Liver (tissue), 9 donors: Measurements from ENCODE around the gene ETNK1. TPM values are rescaled to one million over a fixed set of nuclear protein-coding genes. Genes with fewer than 3 reads are reported as not detected.

Experiments
- DNase-seq: peaks from one replicate; pipeline ENCODE4 v3.0.0-alpha.2; 2017; ENCODE audit warnings: low spot score
- H3K27ac ChIP-seq, 2 donors: one replicate each; pipeline ENCODE4 v1.7.0; 2013; ENCODE audit warnings: inconsistent platforms in 2 of 2, low read length in 2 of 2, control low read depth in 1 of 2, low read depth in 1 of 2, mild to moderate bottlenecking in 1 of 2
- H3K27me3 ChIP-seq, 4 donors: one replicate each; pipeline versions ENCODE4 v1.6.1 to v1.7.0; 2013; ENCODE audit warnings: low read length in 3 of 4, inconsistent platforms in 1 of 4, mild to moderate bottlenecking in 1 of 4, moderate library complexity in 1 of 4; ENCODE audit not compliant: control insufficient read depth in 4 of 4, insufficient read depth in 4 of 4
- H3K36me3 ChIP-seq, 4 donors: one replicate each; pipeline versions ENCODE4 v1.6.1 to v1.7.0; 2013; ENCODE audit warnings: low read length in 3 of 4, mild to moderate bottlenecking in 3 of 4, low read depth in 1 of 4, moderate library complexity in 1 of 4; ENCODE audit not compliant: control insufficient read depth in 4 of 4, insufficient read depth in 3 of 4
- H3K4me1 ChIP-seq, 4 donors: one replicate each; pipeline versions ENCODE4 v1.6.1 to v1.7.0; 2013; ENCODE audit warnings: low read length in 3 of 4, mild to moderate bottlenecking in 3 of 4, moderate library complexity in 1 of 4; ENCODE audit not compliant: control insufficient read depth in 4 of 4, insufficient read depth in 4 of 4
- H3K4me3 ChIP-seq, 3 donors: one replicate each; pipeline versions ENCODE4 v1.6.1 to v1.7.0; 2013; ENCODE audit warnings: low read length in 3 of 3, control low read depth in 1 of 3, low read depth in 1 of 3, mild to moderate bottlenecking in 1 of 3
- H3K9ac ChIP-seq, 2 donors: one replicate each; pipeline ENCODE4 v1.7.0; 2013; ENCODE audit warnings: low read length in 2 of 2, mild to moderate bottlenecking in 2 of 2, moderate library complexity in 2 of 2, control low read depth in 1 of 2, low read depth in 1 of 2
- H3K9me3 ChIP-seq, 4 donors: one replicate each; pipeline versions ENCODE4 v1.6.1 to v1.7.0; 2013; ENCODE audit warnings: low read length in 3 of 4; ENCODE audit not compliant: control insufficient read depth in 4 of 4
- ATF3 ChIP-seq: IDR thresholded peaks from 2 replicates; pipeline ENCODE4 v1.6.1; 2016; ENCODE audit warnings: antibody characterized with exemption
- FOXA1 ChIP-seq: IDR thresholded peaks from 2 replicates; pipeline ENCODE4 v1.6.1; 2016; ENCODE audit warnings: antibody characterized with exemption
- FOXA2 ChIP-seq: IDR thresholded peaks from 2 replicates; pipeline ENCODE4 v1.6.1; 2016; ENCODE audit warnings: antibody characterized with exemption
- HNF4A ChIP-seq, 2 donors: conservative IDR thresholded peaks; 2 replicates each; pipeline ENCODE4 v1.6.1; 2016; ENCODE audit warnings: antibody characterized with exemption in 2 of 2, mild to moderate bottlenecking in 2 of 2
- HNF4G ChIP-seq: IDR thresholded peaks from 2 replicates; pipeline ENCODE4 v1.6.1; 2016; ENCODE audit warnings: antibody characterized with exemption
- JUND ChIP-seq, 2 donors: IDR thresholded peaks; 2 replicates each; pipeline ENCODE4 v1.6.1; 2016; ENCODE audit warnings: antibody characterized with exemption in 2 of 2
- RAD21 ChIP-seq, 2 donors: IDR thresholded peaks; 2 replicates each; pipeline ENCODE4 v1.6.1; 2016; ENCODE audit warnings: antibody characterized with exemption in 2 of 2, mild to moderate bottlenecking in 2 of 2
- REST ChIP-seq: IDR thresholded peaks from 2 replicates; pipeline ENCODE4 v1.6.1; 2016; ENCODE audit warnings: antibody characterized with exemption, mild to moderate bottlenecking
- RXRA ChIP-seq, 2 donors: IDR thresholded peaks; 2 replicates each; pipeline ENCODE4 v1.6.1; 2017 to 2018; ENCODE audit warnings: antibody characterized with exemption in 2 of 2, mild to moderate bottlenecking in 1 of 2
- SP1 ChIP-seq: IDR thresholded peaks from 2 replicates; pipeline ENCODE4 v1.6.1; 2018; ENCODE audit warnings: antibody characterized with exemption, mild to moderate bottlenecking
- TAF1 ChIP-seq: conservative IDR thresholded peaks from 2 replicates; pipeline ENCODE4 v1.6.1; 2016; ENCODE audit warnings: antibody characterized with exemption, mild to moderate bottlenecking
- YY1 ChIP-seq: IDR thresholded peaks from 2 replicates; pipeline ENCODE4 v1.6.1; 2016; ENCODE audit warnings: antibody characterized with exemption, mild to moderate bottlenecking
- ZBTB33 ChIP-seq: IDR thresholded peaks from 2 replicates; pipeline ENCODE4 v1.6.1; 2016; ENCODE audit warnings: antibody characterized with exemption
- WGBS: extraction: QIAGEN DNeasy Blood & Tissue Kit; methylation state at CpG from one replicate; pipeline ENCODE4 v1.1.7; 2013; 5-methylcytosine and 5-hydroxymethylcytosine counted together
- polyA plus RNA-seq, 2 donors: library from polyadenylated mRNA; stranded (reverse) in 1 of 2; unstranded in 1 of 2; fragments of 200-250 nt in 1 of 2; fragments of >200 nt in 1 of 2; fragmentation: Nextera tagmentation in 1 of 2; extraction: Ambion mirVana in 1 of 2; gene quantifications; one replicate each; pipeline versions ENCODE4 v1.2.1 to v1.2.3, GENCODE V29; 2013 to 2015
- total RNA-seq, 2 donors: library from RNA; depleted of rRNA; stranded (reverse); fragments of >200 nt; gene quantifications; one replicate each; pipeline ENCODE4 v1.2.3, GENCODE V29; 2014
- TF ChIP-seq, protein P1 (sequence below): fragments of 150-350 bp; IDR thresholded peaks from 2 replicates; pipeline ENCODE4 v1.5.1; 2017; ENCODE audit warnings: improper control_type of control experiment, low read depth, low read length; ENCODE audit not compliant: missing input control
- donor health status: healthy.
- donor health status: healthy.
- donor health status: healthy.
- donor health status: healthy.
- donor health status: healthy.

ETNK1 gene
- total and polyA plus RNA-seq, 4 donors = 15.6 to 51.4 (median 27.0) TPM

- 6% methylated on average over 2 of the region's 2 CpGs for WGBS
- no peak for DNase-seq
Measured at GRCh38 chr12:22598141-22598762, 26.7 kb upstream of the ETNK1 start.

More at GRCh38 chr12:22598141-22598762, 26.7 kb upstream of the ETNK1 start:
- Histone ChIP-seq H3K9me3 (peaks cover 0 to 2% (median 0%) of the 10 kb centered on the region in 4 donors), H3K4me3 (no peak overlapping the region), H3K4me1 (peaks cover 0 to 3% (median 0%) of the 10 kb centered on the region in 4 donors), H3K27me3 (no peaks in the 10 kb centered on the region), H3K9ac (no peak overlapping the region), H3K36me3 (no peaks in the 10 kb centered on the region), H3K27ac (peak overlapping the region; percentile 32 to 67)
- TF ChIP-seq SP1 (peak; percentile 86), RXRA (IDR thresholded peaks at IDR 0.05) (peak; percentile 37 to 63), HNF4A (conservative IDR thresholded peaks at IDR 0.05) (peak; percentile 45 to 77), ATF3 (peak; percentile 18), JUND (IDR thresholded peaks at IDR 0.05) (peak in 1 of 2 donors; percentile 40), TAF1 (peak; percentile 33), REST (no peak), HNF4G (peak; percentile 10), RAD21 (IDR thresholded peaks at IDR 0.05) (no peak), FOXA1 (no peak), YY1 (peak; percentile 26), FOXA2 (no peak), ZBTB33 (peak; percentile 16)
- TF ChIP-seq, protein P1, sequence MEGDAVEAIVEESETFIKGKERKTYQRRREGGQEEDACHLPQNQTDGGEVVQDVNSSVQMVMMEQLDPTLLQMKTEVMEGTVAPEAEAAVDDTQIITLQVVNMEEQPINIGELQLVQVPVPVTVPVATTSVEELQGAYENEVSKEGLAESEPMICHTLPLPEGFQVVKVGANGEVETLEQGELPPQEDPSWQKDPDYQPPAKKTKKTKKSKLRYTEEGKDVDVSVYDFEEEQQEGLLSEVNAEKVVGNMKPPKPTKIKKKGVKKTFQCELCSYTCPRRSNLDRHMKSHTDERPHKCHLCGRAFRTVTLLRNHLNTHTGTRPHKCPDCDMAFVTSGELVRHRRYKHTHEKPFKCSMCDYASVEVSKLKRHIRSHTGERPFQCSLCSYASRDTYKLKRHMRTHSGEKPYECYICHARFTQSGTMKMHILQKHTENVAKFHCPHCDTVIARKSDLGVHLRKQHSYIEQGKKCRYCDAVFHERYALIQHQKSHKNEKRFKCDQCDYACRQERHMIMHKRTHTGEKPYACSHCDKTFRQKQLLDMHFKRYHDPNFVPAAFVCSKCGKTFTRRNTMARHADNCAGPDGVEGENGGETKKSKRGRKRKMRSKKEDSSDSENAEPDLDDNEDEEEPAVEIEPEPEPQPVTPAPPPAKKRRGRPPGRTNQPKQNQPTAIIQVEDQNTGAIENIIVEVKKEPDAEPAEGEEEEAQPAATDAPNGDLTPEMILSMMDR = no peak
